ENCODE measurements around the gene ZNF142. TPM values are rescaled to one million over a fixed set of nuclear protein-coding genes. Genes with fewer than 3 reads are reported as not detected.

Gene ZNF142
- polyA plus RNA-seq, 1 experiment = 7.1 TPM

DNA sequence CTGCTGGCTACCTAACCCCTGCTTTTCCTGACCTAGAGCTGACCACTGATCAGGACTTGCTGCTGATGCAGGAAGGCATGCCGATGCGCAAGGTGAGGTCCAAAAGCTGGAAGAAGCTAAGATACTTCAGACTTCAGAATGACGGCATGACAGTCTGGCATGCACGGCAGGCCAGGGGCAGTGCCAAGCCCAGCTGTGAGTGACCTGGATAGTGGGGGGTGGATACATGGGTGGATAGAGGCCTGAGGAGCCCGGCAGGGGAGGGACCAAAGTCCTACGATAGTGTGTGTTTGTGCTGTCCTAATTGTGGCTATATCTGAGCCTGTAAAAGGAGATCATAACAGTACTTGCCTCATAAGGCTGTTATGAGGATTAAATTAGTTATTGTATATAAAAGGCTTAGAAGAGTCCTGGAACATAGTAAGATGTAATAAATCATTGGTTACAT, 43.5 kb downstream of the ZNF142 start:
- ChIA-PET CTCF (interaction anchor here (0.7 to 1.8 kb wide), 4 partner anchors 8 to 33 kb away, joined by 3 to 4 read pairs (median 3); partner anchors contain the start of gene PLCD4), POLR2A (no interaction called here)
- no peak for DNase-seq (ENCODE audit: low read depth)
- Histone ChIP-seq H3K27me3 (ENCODE audit: control insufficient read depth, insufficient read depth, low read length) (no peaks in the 10 kb centered on the region), H3K36me3 (ENCODE audit: control insufficient read depth, insufficient read depth, low read length) (no peaks in the 10 kb centered on the region), H3K4me3 (ENCODE audit: low read depth, low read length) (no peak overlapping the region)
- TF ChIP-seq, protein P1, sequence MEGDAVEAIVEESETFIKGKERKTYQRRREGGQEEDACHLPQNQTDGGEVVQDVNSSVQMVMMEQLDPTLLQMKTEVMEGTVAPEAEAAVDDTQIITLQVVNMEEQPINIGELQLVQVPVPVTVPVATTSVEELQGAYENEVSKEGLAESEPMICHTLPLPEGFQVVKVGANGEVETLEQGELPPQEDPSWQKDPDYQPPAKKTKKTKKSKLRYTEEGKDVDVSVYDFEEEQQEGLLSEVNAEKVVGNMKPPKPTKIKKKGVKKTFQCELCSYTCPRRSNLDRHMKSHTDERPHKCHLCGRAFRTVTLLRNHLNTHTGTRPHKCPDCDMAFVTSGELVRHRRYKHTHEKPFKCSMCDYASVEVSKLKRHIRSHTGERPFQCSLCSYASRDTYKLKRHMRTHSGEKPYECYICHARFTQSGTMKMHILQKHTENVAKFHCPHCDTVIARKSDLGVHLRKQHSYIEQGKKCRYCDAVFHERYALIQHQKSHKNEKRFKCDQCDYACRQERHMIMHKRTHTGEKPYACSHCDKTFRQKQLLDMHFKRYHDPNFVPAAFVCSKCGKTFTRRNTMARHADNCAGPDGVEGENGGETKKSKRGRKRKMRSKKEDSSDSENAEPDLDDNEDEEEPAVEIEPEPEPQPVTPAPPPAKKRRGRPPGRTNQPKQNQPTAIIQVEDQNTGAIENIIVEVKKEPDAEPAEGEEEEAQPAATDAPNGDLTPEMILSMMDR (IDR thresholded peaks at IDR 0.05; ENCODE audit: insufficient read depth, low read depth, low read length) = no peak

DNA sequence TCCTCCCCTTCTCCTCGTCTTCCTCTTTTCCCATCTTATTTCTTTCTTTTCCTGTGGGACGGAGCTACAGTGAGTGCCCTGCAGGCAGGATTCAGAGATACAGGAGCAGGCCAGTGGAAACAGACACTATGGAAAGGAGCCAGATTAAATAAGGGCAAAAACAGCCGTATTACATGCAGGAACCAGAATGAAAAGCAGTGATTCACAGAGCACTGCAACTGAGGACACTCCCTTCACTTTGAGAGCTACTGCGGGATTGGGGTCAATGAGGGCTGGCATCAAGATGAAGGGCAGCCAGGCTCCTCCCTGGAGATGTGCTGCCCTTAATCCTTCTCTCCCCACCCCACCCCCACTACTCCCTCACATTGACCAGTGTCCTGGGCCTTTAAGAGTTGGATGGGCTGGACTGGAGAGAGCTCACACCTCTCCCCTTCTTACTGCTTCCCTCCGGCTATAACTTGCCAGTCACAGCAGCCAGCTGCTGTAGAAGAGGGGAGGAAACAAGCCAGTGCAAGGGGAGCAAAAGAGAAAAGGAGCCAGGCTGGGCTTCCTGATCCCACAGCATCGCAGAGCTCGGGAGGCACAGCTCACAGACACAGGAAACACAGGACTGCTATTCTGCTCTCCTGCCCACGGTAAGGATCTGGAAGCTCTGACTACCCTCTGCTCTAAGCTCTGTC, 51.8 kb downstream of the ZNF142 start, which contains the start of gene PLCD4:
Gene PLCD4, plus strand, starts transcription at position 464 of the 680 bp plus-strand sequence. CDS start 7,841 bp downstream, outside the sequence.
- POLR2A ChIA-PET = no interaction called here

DNA sequence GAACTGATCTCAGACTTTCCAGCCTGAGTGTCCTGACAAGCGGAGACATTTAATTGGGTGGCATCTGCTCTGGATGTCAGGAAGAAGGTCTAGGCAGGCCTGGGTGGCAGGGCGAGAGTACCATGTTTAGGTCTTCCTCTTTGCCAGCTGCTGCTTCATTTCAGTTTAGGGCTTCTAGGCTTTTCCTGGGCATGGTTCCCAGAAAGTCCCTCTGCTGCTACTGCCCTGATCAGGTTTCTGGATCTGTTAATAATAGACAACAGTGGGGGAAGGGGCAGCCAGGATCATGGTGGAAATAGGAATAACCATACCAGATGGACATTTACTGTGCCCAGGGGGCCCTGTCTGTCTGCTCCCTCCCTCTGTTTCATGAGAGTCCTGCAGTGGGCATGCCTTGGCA, 54.0 kb downstream of the ZNF142 start:
- Histone ChIP-seq H3K36me3 (ENCODE audit: control insufficient read depth, insufficient read depth, low read length) (no peaks in the 10 kb centered on the region), H3K4me3 (ENCODE audit: low read depth, low read length) (no peak overlapping the region), H3K27me3 (ENCODE audit: control insufficient read depth, insufficient read depth, low read length) (no peaks in the 10 kb centered on the region)
- no peak for DNase-seq (ENCODE audit: low read depth)
- TF ChIP-seq, protein P1 (IDR thresholded peaks at IDR 0.05; ENCODE audit: insufficient read depth, low read depth, low read length) = no peak
- POLR2A ChIA-PET = no interaction called here
- CTCF ChIA-PET = interaction anchor here (0.6 kb wide), 1 partner anchor 106 kb away, joined by 3 read pairs; the partner anchor contains the start of gene TTLL4

More for the DNA sequence above, 51.8 kb downstream of the ZNF142 start, which contains the start of gene PLCD4:
- CTCF ChIA-PET = interaction anchor here (0.7 to 2.2 kb wide), 11 partner anchors 9 to 291 kb away, joined by 3 to 8 read pairs (median 4); partner anchors contain the start of genes BCS1L and ZNF142
- DNase-seq (ENCODE audit: low read depth) = peak; percentile 58
- TF ChIP-seq, protein P1 (IDR thresholded peaks at IDR 0.05; ENCODE audit: insufficient read depth, low read depth, low read length) = peak; percentile 39
- Histone ChIP-seq H3K4me3 (ENCODE audit: low read depth, low read length) (no peak within 1 kb of the TSS; the same call in 1 of the 2 replicates), H3K36me3 (ENCODE audit: control insufficient read depth, insufficient read depth, low read length) (no peaks in the 10 kb centered on the region), H3K27me3 (ENCODE audit: control insufficient read depth, insufficient read depth, low read length) (no peaks in the 10 kb centered on the region)

Small RNAs within 50 kb of the gene (small RNA-seq; reads per million reads assigned to genes)
- gene RNU6-136P (ENCODE audit: insufficient read length, low read depth, low replicate concordance) = not detected

Other genes starting within 250 kb of the ZNF142 start
- not detected in 2 replicates for gene VIL1, start 240.5 kb downstream of the ZNF142 start, polyA plus RNA-seq (2011; rRNA removed)
- gene USP37, start 91.3 kb downstream of the ZNF142 start, polyA plus RNA-seq (2011; rRNA removed) = 1.9 and 3.6 TPM in 2 replicates
- 38.3 and 63.7 TPM in 2 replicates for gene CNOT9, start 90.8 kb downstream of the ZNF142 start, polyA plus RNA-seq (2011; rRNA removed)
- 1.0 and 1.1 TPM in 2 replicates for gene PLCD4, start 51.7 kb downstream of the ZNF142 start, polyA plus RNA-seq (2011; rRNA removed)
- gene BCS1L, start 60 bp upstream of the ZNF142 start, polyA plus RNA-seq (2011; rRNA removed) = 34.1 and 49.0 TPM in 2 replicates
- 78.2 and 91.6 TPM in 2 replicates for gene RNF25, start 12.4 kb upstream of the ZNF142 start, polyA plus RNA-seq (2011; rRNA removed)
- gene STK36, start 12.5 kb upstream of the ZNF142 start, polyA plus RNA-seq (2011; rRNA removed) = 38.1 and 58.7 TPM in 2 replicates
- gene TTLL4, start 51.2 kb upstream of the ZNF142 start, polyA plus RNA-seq (2011; rRNA removed) = 12.9 and 14.1 TPM in 2 replicates
- gene CYP27A1, start 122.5 kb upstream of the ZNF142 start, polyA plus RNA-seq (2011; rRNA removed) = 17.2 and 26.8 TPM in 2 replicates
- not detected in 2 replicates for gene PRKAG3, start 172.2 kb upstream of the ZNF142 start, polyA plus RNA-seq (2011; rRNA removed)
- gene WNT6, start 200.2 kb upstream of the ZNF142 start, polyA plus RNA-seq (2011; rRNA removed) = not detected in 2 replicates
- gene WNT10A, start 221.2 kb upstream of the ZNF142 start, polyA plus RNA-seq (2011; rRNA removed) = not detected in 2 replicates